Calu3 (cell line): Measurements from ENCODE around the gene ZFP30. TPM values are rescaled to one million over a fixed set of nuclear protein-coding genes. Genes with fewer than 3 reads are reported as not detected.
A peak's percentile ranks its signal among the peaks of the same experiment; 100 is the strongest.

Experiments
- Bru-seq: library from RNA; stranded (reverse); fragments of 400-500 nt; gene quantifications from one replicate; lab custom pipeline; 2021; lab: Mats Ljungman, UMichigan
- BruChase-seq, 2 experiments: library from RNA; stranded (reverse); fragments of 400-500 nt; gene quantifications; one replicate each; lab custom pipeline; 2021; lab: Mats Ljungman, UMichigan
- BruUV-seq: library from RNA; stranded (reverse); fragments of 400-500 nt; replicated peaks from 2 replicates; lab custom pipeline; 2021; lab: Mats Ljungman, UMichigan
- CTCF ChIA-PET: fragments of 300-600 bp; sonication (Branson Sonifier 250); formaldehyde crosslinking; loops from one replicate; lab custom pipeline; 2022; ENCODE audit warnings: antibody characterized with exemption; lab: Charles Lee
- DNase-seq: peaks from one replicate; pipeline ENCODE4 v3.0.0; 2022
- H3K27ac Mint-ChIP-seq: one replicate; pipeline ENCODE4 v1.8.0; 2022; ENCODE audit warnings: mixed read lengths; ENCODE audit not compliant: unreplicated experiment
- H3K27me3 Mint-ChIP-seq: one replicate; pipeline ENCODE4 v1.8.0; 2022; ENCODE audit warnings: mixed read lengths; ENCODE audit not compliant: unreplicated experiment
- H3K36me3 Mint-ChIP-seq: one replicate; pipeline ENCODE4 v1.8.0; 2022; ENCODE audit warnings: mild to moderate bottlenecking, moderate library complexity, mixed read lengths; ENCODE audit not compliant: insufficient read depth, unreplicated experiment
- H3K4me1 Mint-ChIP-seq: one replicate; pipeline ENCODE4 v1.8.0; 2022; ENCODE audit warnings: mild to moderate bottlenecking, low read depth, mixed read lengths; ENCODE audit not compliant: unreplicated experiment
- H3K4me3 Mint-ChIP-seq: one replicate; pipeline ENCODE4 v1.8.0; 2022; ENCODE audit warnings: mild to moderate bottlenecking, low read depth, moderate library complexity, mixed read lengths; ENCODE audit not compliant: unreplicated experiment
- H3K9me3 Mint-ChIP-seq: one replicate; pipeline ENCODE4 v1.8.0; 2022; ENCODE audit warnings: low read depth, mixed read lengths; ENCODE audit not compliant: unreplicated experiment
- intact Hi-C: fragments of 100-400 bp; cut with micrococcal nuclease; formaldehyde crosslinking; loops from one replicate; pipeline ENCODE4 v1.10.0; 2022; ENCODE audit not compliant: unreplicated experiment
- long read RNA-seq: library from polyadenylated mRNA; stranded (forward); transcript quantifications from one replicate; pipeline ENCODE4 v2.0.0, GENCODE V29; 2022
- total RNA-seq: library from RNA; stranded (reverse); gene quantifications from 2 replicates; pipeline ENCODE4 v1.2.3, GENCODE V29; 2022
- TF ChIP-seq, protein P1 (sequence below): fragments of 200-600 bp; IDR thresholded peaks from one replicate; pipeline ENCODE4 v1.8.0; 2022; ENCODE audit warnings: antibody characterized with exemption; ENCODE audit not compliant: unreplicated experiment

The ZFP30 gene
- total RNA-seq: 10.4 and 11.5 TPM in 2 replicates
- percentile 59 among the genes with signal in this experiment for Bru-seq, nascent RNA
- percentile 50 among the genes with signal in this experiment for BruChase-seq, experiment 1, labeled RNA remaining after a 6-hour chase
- percentile 59 among the genes with signal in this experiment for BruChase-seq, experiment 2, labeled RNA remaining after a 2-hour chase
- long read RNA-seq, partial matches to known transcripts: 0 of 7 reads
- long read RNA-seq, other reads (novel, unspliced or antisense): 7 of 7 reads

DNA sequence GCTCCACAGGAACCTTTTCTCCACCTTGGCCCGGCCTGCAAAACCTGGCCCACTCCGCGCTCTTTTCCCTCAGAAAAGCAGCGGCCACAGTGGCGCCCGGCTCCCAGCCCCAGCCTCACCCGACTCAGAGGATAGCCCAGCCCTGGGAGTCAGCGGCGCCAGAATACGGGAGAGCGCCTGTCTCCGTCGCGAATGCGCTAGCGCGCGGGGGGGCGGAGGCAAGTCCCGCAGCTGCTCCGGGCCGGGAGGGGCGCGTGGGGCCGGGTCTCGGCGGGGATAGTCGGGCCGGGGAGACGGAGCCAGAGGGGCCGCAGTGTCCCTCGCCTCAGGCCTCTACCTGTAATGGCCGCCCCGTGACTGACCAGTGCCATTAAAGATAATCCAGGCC is at the start of gene ZFP30:
TSS of gene ZFP30 (minus strand) at position 165 of the 388 bp plus-strand sequence. CDS start 7,643 bp downstream, outside the sequence.
- Mint-ChIP-seq H3K27ac (peak within 1 kb of the TSS; percentile 88), H3K4me1 (peaks cover 9% of the 10 kb centered on the region), H3K4me3 (peak within 1 kb of the TSS; percentile 98), H3K9me3 (peaks cover 16% of the 10 kb centered on the region), H3K27me3 (no peaks in the 10 kb centered on the region), H3K36me3 (peaks cover 27% of the 10 kb centered on the region)
- DNase-seq: peak; percentile 82
- TF ChIP-seq, protein P1, sequence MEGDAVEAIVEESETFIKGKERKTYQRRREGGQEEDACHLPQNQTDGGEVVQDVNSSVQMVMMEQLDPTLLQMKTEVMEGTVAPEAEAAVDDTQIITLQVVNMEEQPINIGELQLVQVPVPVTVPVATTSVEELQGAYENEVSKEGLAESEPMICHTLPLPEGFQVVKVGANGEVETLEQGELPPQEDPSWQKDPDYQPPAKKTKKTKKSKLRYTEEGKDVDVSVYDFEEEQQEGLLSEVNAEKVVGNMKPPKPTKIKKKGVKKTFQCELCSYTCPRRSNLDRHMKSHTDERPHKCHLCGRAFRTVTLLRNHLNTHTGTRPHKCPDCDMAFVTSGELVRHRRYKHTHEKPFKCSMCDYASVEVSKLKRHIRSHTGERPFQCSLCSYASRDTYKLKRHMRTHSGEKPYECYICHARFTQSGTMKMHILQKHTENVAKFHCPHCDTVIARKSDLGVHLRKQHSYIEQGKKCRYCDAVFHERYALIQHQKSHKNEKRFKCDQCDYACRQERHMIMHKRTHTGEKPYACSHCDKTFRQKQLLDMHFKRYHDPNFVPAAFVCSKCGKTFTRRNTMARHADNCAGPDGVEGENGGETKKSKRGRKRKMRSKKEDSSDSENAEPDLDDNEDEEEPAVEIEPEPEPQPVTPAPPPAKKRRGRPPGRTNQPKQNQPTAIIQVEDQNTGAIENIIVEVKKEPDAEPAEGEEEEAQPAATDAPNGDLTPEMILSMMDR: no peak
- intact Hi-C loops: no loop called here
- no TSS peak for BruUV-seq
- CTCF ChIA-PET: no interaction called here

DNA sequence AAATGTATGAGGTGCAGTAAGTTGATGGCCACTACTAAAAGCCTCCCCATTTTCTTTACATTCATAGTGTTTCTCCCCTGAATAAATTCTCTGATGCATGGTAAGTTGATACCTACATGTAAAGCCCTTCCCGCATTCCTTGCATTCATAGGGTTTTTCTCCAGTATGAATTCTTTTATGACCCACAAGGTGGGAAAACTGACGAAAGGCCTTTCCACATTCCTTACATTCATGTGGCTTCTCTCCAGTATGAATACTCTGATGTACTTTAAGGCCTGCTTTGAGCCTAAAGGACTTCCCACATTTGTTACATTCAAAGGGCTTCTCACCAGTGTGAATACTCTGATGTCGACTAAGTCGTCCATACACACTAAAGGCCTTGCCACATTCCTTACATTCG is 43.8 kb upstream of the ZFP30 start:
- Mint-ChIP-seq H3K36me3 (peaks cover 12% of the 10 kb centered on the region), H3K27me3 (no peaks in the 10 kb centered on the region), H3K4me3 (no peak overlapping the region), H3K9me3 (peaks cover 38% of the 10 kb centered on the region), H3K27ac (no peak overlapping the region), H3K4me1 (no peaks in the 10 kb centered on the region)
- BruUV-seq: no TSS peak
- intact Hi-C loops: no loop called here
- TF ChIP-seq, protein P1: no peak
- DNase-seq: no peak
- CTCF ChIA-PET: no interaction called here

DNA sequence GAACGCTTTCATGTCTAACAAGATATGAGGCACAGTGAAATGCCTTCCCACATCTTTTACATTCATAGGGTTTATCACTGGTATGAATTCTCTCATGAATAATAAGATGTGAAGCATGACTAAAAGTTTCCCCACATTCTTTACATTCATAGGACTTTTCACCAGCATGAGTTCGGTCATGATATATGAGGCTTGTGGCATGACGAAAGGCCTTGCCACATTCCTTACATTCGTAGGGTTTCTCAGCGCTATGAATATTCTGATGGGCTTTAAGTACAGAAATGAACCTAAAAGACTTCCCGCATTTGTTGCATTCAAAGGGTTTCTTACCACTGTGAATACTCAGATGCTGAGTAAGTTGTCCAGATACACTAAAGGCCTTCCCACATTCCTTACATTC is 43.0 kb upstream of the ZFP30 start:
- DNase-seq: no peak

DNA sequence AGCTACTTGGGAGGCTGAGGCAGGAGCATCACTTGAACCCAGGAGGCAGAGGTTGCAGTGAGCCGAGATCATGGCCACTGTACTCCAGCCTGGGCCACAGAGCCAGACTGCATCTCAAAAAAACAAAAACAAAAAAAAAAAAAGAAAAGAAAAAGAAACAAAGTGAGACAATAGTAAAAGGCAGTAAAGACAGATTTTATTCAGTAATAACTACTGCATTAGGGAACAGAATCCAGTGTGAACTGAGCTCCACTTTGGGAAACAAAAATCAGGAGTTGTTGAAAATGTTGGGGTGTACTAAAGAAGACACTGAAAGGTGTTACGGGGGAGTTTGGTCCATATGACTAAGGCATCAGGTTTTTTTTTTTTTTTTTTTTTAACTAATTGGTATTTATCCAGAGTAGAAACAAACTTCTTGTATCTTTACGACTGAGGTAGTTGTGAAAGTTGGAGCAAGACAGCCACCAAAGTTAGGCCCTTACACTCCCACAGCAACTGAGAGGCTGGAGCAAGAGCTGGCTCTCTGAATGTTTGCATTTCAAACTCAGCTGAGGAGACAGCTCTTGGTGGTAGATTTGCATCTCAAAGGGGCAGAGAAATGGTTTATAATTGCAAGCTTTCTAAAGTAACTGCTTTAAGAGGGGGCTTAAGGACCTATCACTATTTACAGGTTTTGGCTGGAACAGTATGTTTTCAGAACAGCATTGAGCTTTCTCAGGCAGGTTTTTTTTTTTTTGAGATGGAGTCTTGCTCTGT is 40.1 kb upstream of the ZFP30 start:
- Mint-ChIP-seq H3K9me3 (peaks cover 32% of the 10 kb centered on the region), H3K36me3 (peaks cover 5% of the 10 kb centered on the region), H3K27me3 (no peaks in the 10 kb centered on the region), H3K4me3 (no peak overlapping the region), H3K27ac (no peak overlapping the region), H3K4me1 (no peaks in the 10 kb centered on the region)
- no peak for DNase-seq
- TF ChIP-seq, protein P1: no peak
- CTCF ChIA-PET: no interaction called here
- BruUV-seq: no TSS peak
- intact Hi-C loops: no loop called here

More for the DNA sequence above, 43.0 kb upstream of the ZFP30 start:
- intact Hi-C loops: no loop called here
- Mint-ChIP-seq H3K4me1 (no peaks in the 10 kb centered on the region), H3K9me3 (peaks cover 39% of the 10 kb centered on the region), H3K27me3 (no peaks in the 10 kb centered on the region), H3K27ac (no peak overlapping the region), H3K4me3 (no peak overlapping the region), H3K36me3 (peaks cover 8% of the 10 kb centered on the region)
- CTCF ChIA-PET: no interaction called here
- no TSS peak for BruUV-seq
- TF ChIP-seq, protein P1: no peak
